ENCODE measurements around the gene NLE1. TPM values are rescaled to one million over a fixed set of nuclear protein-coding genes. Genes with fewer than 3 reads are reported as not detected.
"Not testable (repeated sequence)": the region's sequence is repeated elsewhere in the genome, so short reads cannot be mapped to it uniquely, and the experiment has no call there.

NLE1 gene
- 17.6 TPM for total RNA-seq (ENCODE audit: insufficient read depth, low replicate concordance)

- peak; percentile 71 for DNase-seq (ENCODE audit: low spot score)
Observed at GRCh38 chr17:35141681-35142466, at the start of gene NLE1. NLE1 (minus strand) TSS chr17:35142303; CDS start chr17:35142275, 28 bp downstream.

GRCh38 chr17:35191001-35191695 lies 49.0 kb upstream of the NLE1 start:
- DNase-seq (ENCODE audit: low spot score) = no peak

GRCh38 chr17:35189291-35189690 lies 47.2 kb upstream of the NLE1 start:
- DNase-seq (ENCODE audit: low spot score) = no peak

- no peak for DNase-seq (ENCODE audit: low spot score)
Observed at GRCh38 chr17:35188111-35188510, 46.0 kb upstream of the NLE1 start.

GRCh38 chr17:35187481-35187880 lies 45.4 kb upstream of the NLE1 start:
- no peak for DNase-seq (ENCODE audit: low spot score)

GRCh38 chr17:35185849-35186248 lies 43.7 kb upstream of the NLE1 start:
- no peak for DNase-seq (ENCODE audit: low spot score)

GRCh38 chr17:35184274-35184673 lies 42.2 kb upstream of the NLE1 start:
- DNase-seq (ENCODE audit: low spot score) = no peak

- DNase-seq (ENCODE audit: low spot score) = no peak
Observed at GRCh38 chr17:35183332-35183731, 41.2 kb upstream of the NLE1 start.

GRCh38 chr17:35179379-35179778 lies 37.3 kb upstream of the NLE1 start:
- DNase-seq (ENCODE audit: low spot score) = not testable (repeated sequence)

GRCh38 chr17:35176897-35177296 lies 34.8 kb upstream of the NLE1 start:
- DNase-seq (ENCODE audit: low spot score) = no peak

- DNase-seq (ENCODE audit: low spot score) = no peak
Observed at GRCh38 chr17:35175638-35176415, 33.7 kb upstream of the NLE1 start.

- no peak for DNase-seq (ENCODE audit: low spot score)
Observed at GRCh38 chr17:35174835-35175334, 32.8 kb upstream of the NLE1 start.

- DNase-seq (ENCODE audit: low spot score) = not testable (repeated sequence)
Observed at GRCh38 chr17:35172321-35172720, 30.2 kb upstream of the NLE1 start.

- no peak for DNase-seq (ENCODE audit: low spot score)
Observed at GRCh38 chr17:35171834-35172233, 29.7 kb upstream of the NLE1 start.

GRCh38 chr17:35170968-35171771 lies 29.1 kb upstream of the NLE1 start:
- no peak for DNase-seq (ENCODE audit: low spot score)

GRCh38 chr17:35169835-35170363 lies 27.8 kb upstream of the NLE1 start:
- DNase-seq (ENCODE audit: low spot score) = no peak

- DNase-seq (ENCODE audit: low spot score) = no peak
Observed at GRCh38 chr17:35167666-35168065, 25.6 kb upstream of the NLE1 start.

- DNase-seq (ENCODE audit: low spot score) = no peak
Observed at GRCh38 chr17:35167046-35167445, 24.9 kb upstream of the NLE1 start.

GRCh38 chr17:35166526-35166925 lies 24.4 kb upstream of the NLE1 start:
- DNase-seq (ENCODE audit: low spot score) = no peak

- DNase-seq (ENCODE audit: low spot score) = no peak
Observed at GRCh38 chr17:35164716-35165115, 22.6 kb upstream of the NLE1 start.

- DNase-seq (ENCODE audit: low spot score) = no peak
Observed at GRCh38 chr17:35163886-35164285, 21.8 kb upstream of the NLE1 start.

Data from umbilical cord (tissue), 2 donors.